ENCODE results near the gene CDO1. TPM values are rescaled to one million over a fixed set of nuclear protein-coding genes. Genes with fewer than 3 reads are reported as not detected.

The CDO1 gene
- 7.0 and 24.8 TPM in 2 replicates for total RNA-seq (ENCODE audit: low replicate concordance)

GRCh38 chr5:115816226-115817081, at the start of gene CDO1:
CDO1 (minus strand) TSS chr5:115816659; CDS start chr5:115816397, 262 bp downstream.
- DNase-seq (ENCODE audit: low read depth): peak; percentile 69
- peak within 1 kb of the TSS; percentile 74 for H3K4me3 ChIP-seq (ENCODE audit: low read depth, low read length)
- no peak for TF ChIP-seq CTCF (IDR thresholded peaks at IDR 0.05; ENCODE audit: insufficient read depth, low read length)

GRCh38 chr5:115859378-115859777, 42.9 kb upstream of the CDO1 start:
- H3K4me3 ChIP-seq (ENCODE audit: low read depth, low read length): no peak overlapping the region
- no peak for TF ChIP-seq CTCF (IDR thresholded peaks at IDR 0.05; ENCODE audit: insufficient read depth, low read length)
- peak; percentile 65 for DNase-seq (ENCODE audit: low read depth)

- no peak for TF ChIP-seq CTCF (IDR thresholded peaks at IDR 0.05; ENCODE audit: insufficient read depth, low read length)
- DNase-seq (ENCODE audit: low read depth): no peak
- no peak overlapping the region for H3K4me3 ChIP-seq (ENCODE audit: low read depth, low read length)
Observed at GRCh38 chr5:115858396-115858795, 41.9 kb upstream of the CDO1 start.

GRCh38 chr5:115857626-115858349, 41.3 kb upstream of the CDO1 start:
- DNase-seq (ENCODE audit: low read depth): peak; percentile 60
- no peak overlapping the region for H3K4me3 ChIP-seq (ENCODE audit: low read depth, low read length)
- no peak for TF ChIP-seq CTCF (IDR thresholded peaks at IDR 0.05; ENCODE audit: insufficient read depth, low read length)

GRCh38 chr5:115857057-115857479, 40.6 kb upstream of the CDO1 start:
- H3K4me3 ChIP-seq (ENCODE audit: low read depth, low read length): no peak overlapping the region
- no peak for DNase-seq (ENCODE audit: low read depth)
- no peak for TF ChIP-seq CTCF (IDR thresholded peaks at IDR 0.05; ENCODE audit: insufficient read depth, low read length)

- H3K4me3 ChIP-seq (ENCODE audit: low read depth, low read length): no peak overlapping the region
- TF ChIP-seq CTCF (IDR thresholded peaks at IDR 0.05; ENCODE audit: insufficient read depth, low read length): no peak
- DNase-seq (ENCODE audit: low read depth): peak; percentile 47
Observed at GRCh38 chr5:115855959-115856358, 39.5 kb upstream of the CDO1 start.
